ENCODE measurements around the gene PYROXD2. TPM values are rescaled to one million over a fixed set of nuclear protein-coding genes. Genes with fewer than 3 reads are reported as not detected.
A peak's percentile ranks its signal among the peaks of the same experiment; 100 is the strongest.

Gene PYROXD2
- total RNA-seq, 1 experiment from 2014 or later, result 8.1 TPM

- peaks cover 44% of the 10 kb centered on the region for H3K4me1 Mint-ChIP-seq
- ATAC-seq (peak; percentile 11; the same call in 1 of the 2 replicates), DNase-seq (ENCODE audit: low spot score) (no peak)
- H3K27me3 Mint-ChIP-seq (ENCODE audit: low read depth), result no peaks in the 10 kb centered on the region; the same call in 1 of the 2 replicates
- TF ChIP-seq ZNF121 (CRISPR knock-in tag; IDR thresholded peaks at IDR 0.05) (peak; percentile 74), MXD4 (CRISPR knock-in tag; IDR thresholded peaks at IDR 0.05; ENCODE audit: borderline replicate concordance) (no peak), OVOL2 (CRISPR knock-in tag; IDR thresholded peaks at IDR 0.05; ENCODE audit: borderline replicate concordance) (no peak), NR1H2 (CRISPR knock-in tag; IDR thresholded peaks at IDR 0.05) (no peak), ZNF671 (CRISPR knock-in tag; IDR thresholded peaks at IDR 0.05) (no peak), ZNF396 (CRISPR knock-in tag; IDR thresholded peaks at IDR 0.05; ENCODE audit: borderline replicate concordance) (0 out of 2 replicates have a peak, but pooled peaks have one; percentile 47), ZNF423 (CRISPR knock-in tag; IDR thresholded peaks at IDR 0.05) (peak; percentile 99), GTF2I (CRISPR knock-in tag; conservative IDR thresholded peaks at IDR 0.05) (0 out of 2 replicates have a peak, but pooled peaks have one; percentile 31), MYBL2 (CRISPR knock-in tag; IDR thresholded peaks at IDR 0.05) (no peak), ATF3 (CRISPR knock-in tag; conservative IDR thresholded peaks at IDR 0.05) (no peak)
- ChIA-PET CTCF (interaction anchor here (0.8 to 3.4 kb wide), 5 partner anchors 11 to 790 kb away, joined by 3 to 26 read pairs (median 6); no protein-coding TSS in a partner anchor), POLR2A (no interaction called here)
- H3K4me3 Mint-ChIP-seq, result no peak overlapping the region
- H3K36me3 Mint-ChIP-seq, result no peaks in the 10 kb centered on the region
- H3K9me3 Mint-ChIP-seq, result no peaks in the 10 kb centered on the region
- H3K27ac Mint-ChIP-seq, result no peak overlapping the region
Observed at GRCh38 chr10:98456043-98456570, 41.1 kb upstream of the PYROXD2 start.

DNA sequence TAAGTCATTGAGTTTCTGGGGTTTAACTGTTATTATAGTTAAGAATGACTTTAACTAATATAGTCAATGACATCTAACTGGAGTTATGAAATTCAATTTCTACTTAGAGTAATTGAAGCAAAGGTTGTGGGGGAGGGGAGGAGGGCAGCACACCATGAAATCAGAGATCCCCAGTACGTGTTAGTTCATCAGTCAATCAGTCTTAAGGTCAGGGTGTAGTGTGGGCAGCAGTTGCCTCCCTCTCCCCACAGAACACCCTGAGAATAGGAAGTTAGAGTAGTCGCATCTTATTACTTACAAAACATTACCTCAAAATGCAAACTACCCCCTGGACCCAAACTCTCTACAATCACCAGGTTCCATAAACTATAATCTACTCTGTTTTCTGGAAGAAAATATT, 38.7 kb upstream of the PYROXD2 start:
- ChIA-PET POLR2A (no interaction called here), CTCF (interaction anchor here (0.6 kb wide), 1 partner anchor 283 kb away, joined by 4 read pairs; no protein-coding TSS in a partner anchor)
- Mint-ChIP-seq H3K9me3 (no peaks in the 10 kb centered on the region), H3K4me3 (no peak overlapping the region), H3K27me3 (ENCODE audit: low read depth) (no peaks in the 10 kb centered on the region; the same call in 1 of the 2 replicates), H3K27ac (no peak overlapping the region), H3K4me1 (peaks cover 44% of the 10 kb centered on the region), H3K36me3 (no peaks in the 10 kb centered on the region)
- DNase-seq (ENCODE audit: low spot score) (no peak), ATAC-seq (no peak)
- TF ChIP-seq, protein P1, sequence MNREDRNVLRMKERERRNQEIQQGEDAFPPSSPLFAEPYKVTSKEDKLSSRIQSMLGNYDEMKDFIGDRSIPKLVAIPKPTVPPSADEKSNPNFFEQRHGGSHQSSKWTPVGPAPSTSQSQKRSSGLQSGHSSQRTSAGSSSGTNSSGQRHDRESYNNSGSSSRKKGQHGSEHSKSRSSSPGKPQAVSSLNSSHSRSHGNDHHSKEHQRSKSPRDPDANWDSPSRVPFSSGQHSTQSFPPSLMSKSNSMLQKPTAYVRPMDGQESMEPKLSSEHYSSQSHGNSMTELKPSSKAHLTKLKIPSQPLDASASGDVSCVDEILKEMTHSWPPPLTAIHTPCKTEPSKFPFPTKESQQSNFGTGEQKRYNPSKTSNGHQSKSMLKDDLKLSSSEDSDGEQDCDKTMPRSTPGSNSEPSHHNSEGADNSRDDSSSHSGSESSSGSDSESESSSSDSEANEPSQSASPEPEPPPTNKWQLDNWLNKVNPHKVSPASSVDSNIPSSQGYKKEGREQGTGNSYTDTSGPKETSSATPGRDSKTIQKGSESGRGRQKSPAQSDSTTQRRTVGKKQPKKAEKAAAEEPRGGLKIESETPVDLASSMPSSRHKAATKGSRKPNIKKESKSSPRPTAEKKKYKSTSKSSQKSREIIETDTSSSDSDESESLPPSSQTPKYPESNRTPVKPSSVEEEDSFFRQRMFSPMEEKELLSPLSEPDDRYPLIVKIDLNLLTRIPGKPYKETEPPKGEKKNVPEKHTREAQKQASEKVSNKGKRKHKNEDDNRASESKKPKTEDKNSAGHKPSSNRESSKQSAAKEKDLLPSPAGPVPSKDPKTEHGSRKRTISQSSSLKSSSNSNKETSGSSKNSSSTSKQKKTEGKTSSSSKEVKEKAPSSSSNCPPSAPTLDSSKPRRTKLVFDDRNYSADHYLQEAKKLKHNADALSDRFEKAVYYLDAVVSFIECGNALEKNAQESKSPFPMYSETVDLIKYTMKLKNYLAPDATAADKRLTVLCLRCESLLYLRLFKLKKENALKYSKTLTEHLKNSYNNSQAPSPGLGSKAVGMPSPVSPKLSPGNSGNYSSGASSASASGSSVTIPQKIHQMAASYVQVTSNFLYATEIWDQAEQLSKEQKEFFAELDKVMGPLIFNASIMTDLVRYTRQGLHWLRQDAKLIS (CRISPR knock-in tag; IDR thresholded peaks at IDR 0.05; ENCODE audit: borderline replicate concordance), result no peak
- TF ChIP-seq, protein P2, sequence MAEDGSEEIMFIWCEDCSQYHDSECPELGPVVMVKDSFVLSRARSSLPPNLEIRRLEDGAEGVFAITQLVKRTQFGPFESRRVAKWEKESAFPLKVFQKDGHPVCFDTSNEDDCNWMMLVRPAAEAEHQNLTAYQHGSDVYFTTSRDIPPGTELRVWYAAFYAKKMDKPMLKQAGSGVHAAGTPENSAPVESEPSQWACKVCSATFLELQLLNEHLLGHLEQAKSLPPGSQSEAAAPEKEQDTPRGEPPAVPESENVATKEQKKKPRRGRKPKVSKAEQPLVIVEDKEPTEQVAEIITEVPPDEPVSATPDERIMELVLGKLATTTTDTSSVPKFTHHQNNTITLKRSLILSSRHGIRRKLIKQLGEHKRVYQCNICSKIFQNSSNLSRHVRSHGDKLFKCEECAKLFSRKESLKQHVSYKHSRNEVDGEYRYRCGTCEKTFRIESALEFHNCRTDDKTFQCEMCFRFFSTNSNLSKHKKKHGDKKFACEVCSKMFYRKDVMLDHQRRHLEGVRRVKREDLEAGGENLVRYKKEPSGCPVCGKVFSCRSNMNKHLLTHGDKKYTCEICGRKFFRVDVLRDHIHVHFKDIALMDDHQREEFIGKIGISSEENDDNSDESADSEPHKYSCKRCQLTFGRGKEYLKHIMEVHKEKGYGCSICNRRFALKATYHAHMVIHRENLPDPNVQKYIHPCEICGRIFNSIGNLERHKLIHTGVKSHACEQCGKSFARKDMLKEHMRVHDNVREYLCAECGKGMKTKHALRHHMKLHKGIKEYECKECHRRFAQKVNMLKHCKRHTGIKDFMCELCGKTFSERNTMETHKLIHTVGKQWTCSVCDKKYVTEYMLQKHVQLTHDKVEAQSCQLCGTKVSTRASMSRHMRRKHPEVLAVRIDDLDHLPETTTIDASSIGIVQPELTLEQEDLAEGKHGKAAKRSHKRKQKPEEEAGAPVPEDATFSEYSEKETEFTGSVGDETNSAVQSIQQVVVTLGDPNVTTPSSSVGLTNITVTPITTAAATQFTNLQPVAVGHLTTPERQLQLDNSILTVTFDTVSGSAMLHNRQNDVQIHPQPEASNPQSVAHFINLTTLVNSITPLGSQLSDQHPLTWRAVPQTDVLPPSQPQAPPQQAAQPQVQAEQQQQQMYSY (CRISPR knock-in tag; IDR thresholded peaks at IDR 0.05), result no peak
- TF ChIP-seq ATF6 (CRISPR knock-in tag; IDR thresholded peaks at IDR 0.05), result no peak
- no peak for TF ChIP-seq ZNF138 (CRISPR knock-in tag; conservative IDR thresholded peaks at IDR 0.05)
- no peak for TF ChIP-seq TEAD4 (CRISPR knock-in tag; IDR thresholded peaks at IDR 0.05)
- TF ChIP-seq, protein P3, sequence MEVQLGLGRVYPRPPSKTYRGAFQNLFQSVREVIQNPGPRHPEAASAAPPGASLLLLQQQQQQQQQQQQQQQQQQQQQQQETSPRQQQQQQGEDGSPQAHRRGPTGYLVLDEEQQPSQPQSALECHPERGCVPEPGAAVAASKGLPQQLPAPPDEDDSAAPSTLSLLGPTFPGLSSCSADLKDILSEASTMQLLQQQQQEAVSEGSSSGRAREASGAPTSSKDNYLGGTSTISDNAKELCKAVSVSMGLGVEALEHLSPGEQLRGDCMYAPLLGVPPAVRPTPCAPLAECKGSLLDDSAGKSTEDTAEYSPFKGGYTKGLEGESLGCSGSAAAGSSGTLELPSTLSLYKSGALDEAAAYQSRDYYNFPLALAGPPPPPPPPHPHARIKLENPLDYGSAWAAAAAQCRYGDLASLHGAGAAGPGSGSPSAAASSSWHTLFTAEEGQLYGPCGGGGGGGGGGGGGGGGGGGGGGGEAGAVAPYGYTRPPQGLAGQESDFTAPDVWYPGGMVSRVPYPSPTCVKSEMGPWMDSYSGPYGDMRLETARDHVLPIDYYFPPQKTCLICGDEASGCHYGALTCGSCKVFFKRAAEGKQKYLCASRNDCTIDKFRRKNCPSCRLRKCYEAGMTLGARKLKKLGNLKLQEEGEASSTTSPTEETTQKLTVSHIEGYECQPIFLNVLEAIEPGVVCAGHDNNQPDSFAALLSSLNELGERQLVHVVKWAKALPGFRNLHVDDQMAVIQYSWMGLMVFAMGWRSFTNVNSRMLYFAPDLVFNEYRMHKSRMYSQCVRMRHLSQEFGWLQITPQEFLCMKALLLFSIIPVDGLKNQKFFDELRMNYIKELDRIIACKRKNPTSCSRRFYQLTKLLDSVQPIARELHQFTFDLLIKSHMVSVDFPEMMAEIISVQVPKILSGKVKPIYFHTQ (CRISPR knock-in tag; IDR thresholded peaks at IDR 0.05), result no peak
- TF ChIP-seq ESRRA (CRISPR knock-in tag; IDR thresholded peaks at IDR 0.05; ENCODE audit: borderline replicate concordance), result no peak
- no peak for TF ChIP-seq GTF2I (CRISPR knock-in tag; conservative IDR thresholded peaks at IDR 0.05)
- no peak for TF ChIP-seq ETV6 (CRISPR knock-in tag; IDR thresholded peaks at IDR 0.05)
- TF ChIP-seq, protein P4, sequence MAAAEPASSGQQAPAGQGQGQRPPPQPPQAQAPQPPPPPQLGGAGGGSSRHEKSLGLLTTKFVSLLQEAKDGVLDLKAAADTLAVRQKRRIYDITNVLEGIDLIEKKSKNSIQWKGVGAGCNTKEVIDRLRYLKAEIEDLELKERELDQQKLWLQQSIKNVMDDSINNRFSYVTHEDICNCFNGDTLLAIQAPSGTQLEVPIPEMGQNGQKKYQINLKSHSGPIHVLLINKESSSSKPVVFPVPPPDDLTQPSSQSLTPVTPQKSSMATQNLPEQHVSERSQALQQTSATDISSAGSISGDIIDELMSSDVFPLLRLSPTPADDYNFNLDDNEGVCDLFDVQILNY (CRISPR knock-in tag; IDR thresholded peaks at IDR 0.05), result no peak

Data from WTC11 (cell line).